Activated naive CD4-positive, alpha-beta T cell treated with anti-CD3 and anti-CD28 coated beads for 36 hours (primary cell): ENCODE data around the gene BHLHE23. TPM values are rescaled to one million over a fixed set of nuclear protein-coding genes. Genes with fewer than 3 reads are reported as not detected.

ENCODE experiments used
- CTCF ChIA-PET: fragments of 350-600 bp; sonication (Branson Sonifier 250); formaldehyde crosslinking; loops from one replicate; lab custom pipeline; 2021; ENCODE audit warnings: antibody characterized with exemption; lab: Charles Lee
- DNase-seq: peaks from one replicate; pipeline ENCODE4 v3.0.0-alpha.2; 2020
- H3K27ac Mint-ChIP-seq: one replicate; pipeline ENCODE4 v1.8.0; 2021; ENCODE audit warnings: mild to moderate bottlenecking, mixed read lengths
- H3K27me3 Mint-ChIP-seq: one replicate; pipeline ENCODE4 v1.8.0; 2021; ENCODE audit warnings: low read depth, mixed read lengths
- H3K36me3 Mint-ChIP-seq: one replicate; pipeline ENCODE4 v1.8.0; 2021; ENCODE audit warnings: low read depth, mixed read lengths
- H3K4me1 Mint-ChIP-seq: one replicate; pipeline ENCODE4 v1.8.0; 2021; ENCODE audit warnings: low read depth, mixed read lengths
- H3K4me3 Mint-ChIP-seq: one replicate; pipeline ENCODE4 v1.8.0; 2021; ENCODE audit warnings: mild to moderate bottlenecking, moderate library complexity, mixed read lengths
- H3K9me3 Mint-ChIP-seq: one replicate; pipeline ENCODE4 v1.8.0; 2021; ENCODE audit warnings: mixed read lengths
- intact Hi-C: fragments of 100-400 bp; cut with micrococcal nuclease; formaldehyde crosslinking; loops from one replicate; pipeline ENCODE4 v1.15.1; 2023
- total RNA-seq, 2 experiments: library from RNA; stranded (reverse); gene quantifications; one replicate each; pipeline ENCODE4 v1.2.3, GENCODE V29; 2021

BHLHE23 gene
- total RNA-seq: not detected

- DNase-seq: no peak
- CTCF ChIA-PET: interaction anchor here (0.7 kb wide), 1 partner anchor 106 kb away, joined by 3 read pairs; no protein-coding TSS in a partner anchor
- Mint-ChIP-seq H3K4me1 (peaks cover 27% of the 10 kb centered on the region), H3K36me3 (no peaks in the 10 kb centered on the region), H3K27ac (no peak within 1 kb of the TSS), H3K9me3 (no peaks in the 10 kb centered on the region), H3K4me3 (no peak within 1 kb of the TSS), H3K27me3 (peaks cover 56% of the 10 kb centered on the region)
- intact Hi-C loops: loop anchor here (5.0 kb wide), 1 partner anchor 171 kb away; no protein-coding TSS in a partner anchor
Observed at GRCh38 chr20:63006540-63007359, at the start of gene BHLHE23. TSS of gene BHLHE23 (minus strand) at chr20:63006964. CDS start at chr20:63006774, 190 bp downstream.

DNA sequence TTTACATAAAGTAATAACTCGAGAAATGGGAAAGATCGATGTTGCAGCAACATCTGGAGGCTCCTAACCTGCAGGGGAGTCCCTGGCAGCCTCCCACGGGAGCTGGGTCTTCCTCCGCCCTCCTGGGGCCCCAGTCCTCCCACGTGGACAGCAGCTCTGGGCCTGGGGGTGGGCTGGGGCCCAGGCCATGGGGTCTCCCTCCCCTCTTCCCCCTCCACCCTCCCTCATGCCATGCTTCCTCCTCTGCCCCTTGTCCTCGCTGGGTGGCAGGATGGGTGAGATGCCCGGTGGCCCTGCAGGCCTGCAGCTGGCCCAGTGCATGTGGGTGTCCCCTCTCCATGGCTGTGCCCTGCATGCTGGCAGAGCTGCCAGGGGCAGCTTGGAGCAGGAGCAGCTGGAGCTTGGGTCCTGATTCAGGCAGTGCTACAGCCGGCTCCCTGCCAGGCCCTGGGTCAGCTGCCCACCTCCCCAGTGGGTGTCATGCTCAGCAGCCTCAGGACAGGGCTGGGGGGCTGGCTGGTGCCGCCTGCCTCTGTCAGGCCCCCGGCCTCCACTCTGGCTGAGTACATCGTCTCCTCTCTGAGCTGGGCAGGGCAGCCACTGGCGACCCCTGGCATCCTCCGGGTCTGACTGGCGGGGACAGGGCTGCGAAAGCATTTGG, 48.9 kb upstream of the BHLHE23 start:
- no peak for DNase-seq
- CTCF ChIA-PET: interaction anchor here (1.0 to 1.7 kb wide), 3 partner anchors 17 to 125 kb away, joined by 3 to 7 read pairs (median 4); no protein-coding TSS in a partner anchor
- peaks cover 3% of the 10 kb centered on the region for H3K27me3 Mint-ChIP-seq
- intact Hi-C loops: loop anchor here (1.0 to 2.0 kb wide), 2 partner anchors 47 to 124 kb away; no protein-coding TSS in a partner anchor
- H3K4me3 Mint-ChIP-seq: no peak overlapping the region
- H3K4me1 Mint-ChIP-seq: no peaks in the 10 kb centered on the region
- no peak overlapping the region for H3K27ac Mint-ChIP-seq
- no peaks in the 10 kb centered on the region for H3K36me3 Mint-ChIP-seq
- H3K9me3 Mint-ChIP-seq: no peaks in the 10 kb centered on the region

DNA sequence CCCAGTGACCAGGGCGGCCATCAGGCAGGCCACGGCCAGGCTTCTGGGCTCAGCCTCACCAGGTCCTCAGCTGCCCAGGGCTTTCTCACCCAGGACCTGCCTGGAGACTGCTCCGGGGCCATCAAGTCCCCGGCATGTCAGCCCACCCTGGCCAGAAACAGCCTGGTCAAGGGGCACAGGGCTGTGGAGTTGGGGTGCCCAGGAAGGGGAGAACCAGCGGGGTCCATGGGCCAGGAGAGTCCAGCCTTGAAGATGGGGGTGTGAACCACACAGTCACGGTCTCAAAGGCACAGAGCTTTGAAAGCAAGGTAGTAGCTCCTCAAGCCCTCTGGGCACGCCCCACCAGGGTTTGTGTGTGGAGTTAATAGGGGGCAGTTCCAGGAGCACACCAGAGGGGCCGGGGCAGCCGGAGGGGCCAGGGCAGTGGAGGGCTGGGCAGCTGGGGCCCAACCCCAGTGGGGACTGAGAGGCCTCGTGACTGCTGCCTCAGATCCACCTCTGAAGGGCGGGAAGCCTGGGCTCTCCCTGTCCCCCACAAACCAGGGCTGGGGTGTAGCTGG, 48.0 kb upstream of the BHLHE23 start:
- CTCF ChIA-PET: interaction anchor here (0.7 to 1.7 kb wide), 3 partner anchors 60 to 126 kb away, joined by 3 to 7 read pairs (median 4); no protein-coding TSS in a partner anchor
- no peak overlapping the region for H3K27ac Mint-ChIP-seq
- no peaks in the 10 kb centered on the region for H3K4me1 Mint-ChIP-seq
- no peaks in the 10 kb centered on the region for H3K36me3 Mint-ChIP-seq
- intact Hi-C loops: no loop called here
- no peaks in the 10 kb centered on the region for H3K9me3 Mint-ChIP-seq
- peaks cover 3% of the 10 kb centered on the region for H3K27me3 Mint-ChIP-seq
- no peak for DNase-seq
- H3K4me3 Mint-ChIP-seq: no peak overlapping the region

- Mint-ChIP-seq H3K9me3 (no peaks in the 10 kb centered on the region), H3K4me3 (no peak overlapping the region), H3K4me1 (no peaks in the 10 kb centered on the region), H3K36me3 (no peaks in the 10 kb centered on the region), H3K27ac (no peak overlapping the region), H3K27me3 (peaks cover 3% of the 10 kb centered on the region)
- CTCF ChIA-PET: interaction anchor here (0.7 kb wide), 1 partner anchor 61 kb away, joined by 3 read pairs; no protein-coding TSS in a partner anchor
- no peak for DNase-seq
- intact Hi-C loops: no loop called here
Observed at GRCh38 chr20:63054103-63054474, 47.3 kb upstream of the BHLHE23 start.

DNA sequence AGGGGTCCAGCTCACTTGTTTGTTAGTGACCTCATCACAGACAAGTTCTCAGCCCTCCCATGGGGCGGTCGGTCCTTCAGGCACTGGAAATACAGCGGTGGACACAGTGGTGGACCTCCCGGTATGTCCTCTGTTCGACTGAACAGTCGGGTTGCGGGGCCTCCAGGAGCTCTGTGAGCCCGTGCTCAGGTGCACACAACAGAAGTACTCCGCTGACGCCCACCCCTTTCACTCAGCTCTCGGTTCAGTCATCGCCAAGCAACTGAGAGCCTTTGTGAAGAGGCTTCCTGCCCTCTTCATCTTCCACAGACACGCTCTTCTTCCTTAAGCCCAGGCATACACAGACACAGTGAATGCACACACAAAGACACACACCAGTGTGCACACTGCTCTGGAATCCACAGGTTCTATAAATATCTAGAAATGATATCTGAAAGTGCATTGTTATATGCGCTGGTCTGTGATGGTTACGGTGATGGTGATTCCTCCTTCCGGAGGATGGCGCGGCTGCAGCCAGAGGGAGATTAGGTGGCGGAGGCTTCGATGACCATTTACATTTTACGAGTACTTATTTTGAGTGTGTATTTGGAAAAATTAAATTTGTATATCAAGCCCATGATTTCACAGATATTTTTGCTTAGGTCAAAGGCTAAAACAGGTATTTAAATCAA, 46.8 kb upstream of the BHLHE23 start:
- no peak for DNase-seq
- no peaks in the 10 kb centered on the region for H3K36me3 Mint-ChIP-seq
- no peaks in the 10 kb centered on the region for H3K9me3 Mint-ChIP-seq
- intact Hi-C loops: no loop called here
- peaks cover 3% of the 10 kb centered on the region for H3K27me3 Mint-ChIP-seq
- H3K4me1 Mint-ChIP-seq: no peaks in the 10 kb centered on the region
- H3K4me3 Mint-ChIP-seq: no peak overlapping the region
- CTCF ChIA-PET: interaction anchor here (0.7 kb wide), 1 partner anchor 61 kb away, joined by 3 read pairs; no protein-coding TSS in a partner anchor
- H3K27ac Mint-ChIP-seq: no peak overlapping the region

- H3K27me3 Mint-ChIP-seq: peaks cover 3% of the 10 kb centered on the region
- no peaks in the 10 kb centered on the region for H3K4me1 Mint-ChIP-seq
- no peaks in the 10 kb centered on the region for H3K9me3 Mint-ChIP-seq
- intact Hi-C loops: no loop called here
- CTCF ChIA-PET: no interaction called here
- no peak overlapping the region for H3K4me3 Mint-ChIP-seq
- no peak for DNase-seq
- H3K36me3 Mint-ChIP-seq: no peaks in the 10 kb centered on the region
- no peak overlapping the region for H3K27ac Mint-ChIP-seq
Observed at GRCh38 chr20:63052571-63053431, 46.0 kb upstream of the BHLHE23 start.

DNA sequence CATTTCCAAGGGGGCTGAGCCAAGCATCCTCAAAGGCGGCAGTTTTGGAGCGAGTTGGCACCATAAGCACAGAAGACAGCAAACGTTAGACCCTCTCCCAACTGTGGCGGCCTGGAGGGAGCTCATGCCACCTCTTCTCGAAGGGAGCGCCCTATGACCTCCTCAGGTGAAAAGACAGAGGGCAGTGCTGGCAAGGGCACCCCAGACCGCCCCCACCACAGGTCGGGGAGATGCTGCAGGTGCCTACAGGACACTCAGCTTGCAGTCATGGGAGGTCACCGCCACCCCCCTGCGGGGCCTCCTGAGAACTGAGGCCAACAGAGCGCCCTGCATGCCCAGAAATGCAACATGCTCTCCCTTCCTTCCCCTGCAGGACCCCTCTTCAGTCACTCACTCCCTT, 45.1 kb upstream of the BHLHE23 start:
- no peaks in the 10 kb centered on the region for H3K9me3 Mint-ChIP-seq
- no peak overlapping the region for H3K27ac Mint-ChIP-seq
- H3K27me3 Mint-ChIP-seq: peaks cover 3% of the 10 kb centered on the region
- H3K4me1 Mint-ChIP-seq: no peaks in the 10 kb centered on the region
- intact Hi-C loops: no loop called here
- CTCF ChIA-PET: no interaction called here
- H3K36me3 Mint-ChIP-seq: no peaks in the 10 kb centered on the region
- no peak for DNase-seq
- H3K4me3 Mint-ChIP-seq: no peak overlapping the region

DNA sequence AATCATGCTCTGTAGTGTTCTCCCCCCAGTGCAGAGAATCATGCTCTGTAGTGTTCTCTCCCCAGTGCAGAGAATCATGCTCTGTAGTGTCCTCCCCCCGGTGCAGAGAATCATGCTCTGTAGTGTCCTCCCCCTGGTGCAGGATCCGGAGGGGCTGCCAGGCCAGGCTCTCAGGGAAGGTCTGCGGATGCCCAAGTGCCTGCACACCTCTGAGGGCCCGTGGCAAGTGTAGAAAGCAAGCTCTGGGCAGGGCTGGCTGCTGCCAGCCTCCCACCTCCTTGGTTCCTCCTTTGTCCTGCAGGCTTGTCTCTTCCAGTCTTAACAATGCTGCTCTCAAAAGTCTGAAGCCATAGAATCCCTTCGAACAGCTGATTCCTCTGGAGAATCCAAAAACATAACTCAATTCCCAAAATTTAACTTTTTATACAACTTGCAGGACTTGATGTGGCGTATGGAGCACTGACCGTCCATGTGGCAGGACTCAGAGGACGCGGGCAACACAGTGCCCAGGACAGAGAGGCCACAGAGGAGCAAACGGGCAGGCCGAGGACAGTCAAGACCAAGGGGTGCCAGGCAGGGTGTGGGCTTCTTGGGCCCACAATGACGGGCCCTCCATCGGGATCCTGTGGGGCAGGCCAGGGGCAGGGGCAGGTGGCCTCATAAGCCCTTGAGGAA, 44.6 kb upstream of the BHLHE23 start:
- H3K27ac Mint-ChIP-seq: no peak overlapping the region
- H3K4me1 Mint-ChIP-seq: no peaks in the 10 kb centered on the region
- no peak for DNase-seq
- H3K36me3 Mint-ChIP-seq: no peaks in the 10 kb centered on the region
- peaks cover 3% of the 10 kb centered on the region for H3K27me3 Mint-ChIP-seq
- CTCF ChIA-PET: no interaction called here
- intact Hi-C loops: no loop called here
- H3K9me3 Mint-ChIP-seq: no peaks in the 10 kb centered on the region
- no peak overlapping the region for H3K4me3 Mint-ChIP-seq

DNA sequence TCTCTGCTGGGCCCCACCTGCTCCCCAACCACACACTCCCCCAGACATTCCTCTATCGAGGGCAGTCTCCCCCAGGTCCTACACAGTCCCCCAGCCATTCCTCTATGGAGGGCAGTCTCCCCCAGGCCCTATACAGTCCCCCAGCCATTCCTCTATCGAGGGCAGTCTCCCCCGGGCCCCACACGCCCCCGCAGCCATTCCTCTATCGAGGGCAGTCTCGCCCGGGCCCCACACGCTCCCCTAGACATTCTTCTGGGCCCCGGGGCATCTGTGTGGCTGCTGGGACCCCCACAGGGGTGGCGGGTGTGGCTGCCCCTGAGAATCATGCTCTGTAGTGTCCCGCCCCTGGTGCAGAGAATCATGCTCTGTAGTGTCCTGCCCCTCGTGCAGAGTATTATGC, 43.6 kb upstream of the BHLHE23 start:
- no peak for DNase-seq
- no peaks in the 10 kb centered on the region for H3K4me1 Mint-ChIP-seq
- intact Hi-C loops: no loop called here
- no peaks in the 10 kb centered on the region for H3K9me3 Mint-ChIP-seq
- CTCF ChIA-PET: no interaction called here
- no peak overlapping the region for H3K27ac Mint-ChIP-seq
- no peaks in the 10 kb centered on the region for H3K36me3 Mint-ChIP-seq
- H3K4me3 Mint-ChIP-seq: no peak overlapping the region
- H3K27me3 Mint-ChIP-seq: peaks cover 3% of the 10 kb centered on the region

DNA sequence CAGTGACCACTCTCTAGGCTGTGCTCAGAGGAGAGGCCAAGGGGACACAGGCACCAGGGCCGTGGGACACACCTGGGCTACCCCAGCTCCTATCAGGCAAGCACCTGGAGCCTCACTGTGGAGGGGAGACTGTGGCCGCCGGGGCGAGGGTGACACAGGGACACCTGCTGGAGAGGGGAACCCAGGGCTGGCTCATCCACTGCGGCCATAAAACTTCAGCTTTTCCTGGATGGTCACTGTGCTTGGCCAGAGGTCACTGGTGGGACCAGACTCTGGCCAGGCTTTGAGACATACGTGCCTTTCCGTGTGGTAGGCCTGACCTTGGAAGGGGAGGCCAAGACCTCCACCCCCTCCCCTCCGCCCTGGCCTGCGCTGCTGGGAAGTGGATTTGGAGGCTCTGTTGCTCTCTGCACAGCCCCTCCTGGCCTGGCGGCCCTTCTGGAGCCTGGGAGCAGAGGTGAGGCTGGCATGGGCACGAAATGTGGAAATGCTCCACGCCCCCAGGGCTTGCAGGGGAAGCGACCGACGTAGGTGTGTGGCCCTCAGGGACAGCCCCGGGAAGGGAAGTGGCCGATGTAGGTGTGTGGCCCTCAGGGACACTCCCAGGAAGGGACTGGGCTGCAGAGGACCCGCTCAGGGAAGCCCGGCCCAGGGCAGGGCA, 42.9 kb upstream of the BHLHE23 start:
- H3K4me1 Mint-ChIP-seq: no peaks in the 10 kb centered on the region
- CTCF ChIA-PET: no interaction called here
- no peak overlapping the region for H3K4me3 Mint-ChIP-seq
- intact Hi-C loops: no loop called here
- no peak for DNase-seq
- no peaks in the 10 kb centered on the region for H3K9me3 Mint-ChIP-seq
- peaks cover 3% of the 10 kb centered on the region for H3K27me3 Mint-ChIP-seq
- H3K36me3 Mint-ChIP-seq: no peaks in the 10 kb centered on the region
- no peak overlapping the region for H3K27ac Mint-ChIP-seq

GRCh38 chr20:63049191-63049518, 42.4 kb upstream of the BHLHE23 start:
- H3K9me3 Mint-ChIP-seq: no peaks in the 10 kb centered on the region
- H3K4me3 Mint-ChIP-seq: no peak overlapping the region
- CTCF ChIA-PET: no interaction called here
- intact Hi-C loops: no loop called here
- no peaks in the 10 kb centered on the region for H3K4me1 Mint-ChIP-seq
- H3K36me3 Mint-ChIP-seq: no peaks in the 10 kb centered on the region
- H3K27ac Mint-ChIP-seq: no peak overlapping the region
- H3K27me3 Mint-ChIP-seq: peaks cover 5% of the 10 kb centered on the region
- no peak for DNase-seq
